ENCODE measurements around the gene RBFOX2.

Gene RBFOX2

DNA sequence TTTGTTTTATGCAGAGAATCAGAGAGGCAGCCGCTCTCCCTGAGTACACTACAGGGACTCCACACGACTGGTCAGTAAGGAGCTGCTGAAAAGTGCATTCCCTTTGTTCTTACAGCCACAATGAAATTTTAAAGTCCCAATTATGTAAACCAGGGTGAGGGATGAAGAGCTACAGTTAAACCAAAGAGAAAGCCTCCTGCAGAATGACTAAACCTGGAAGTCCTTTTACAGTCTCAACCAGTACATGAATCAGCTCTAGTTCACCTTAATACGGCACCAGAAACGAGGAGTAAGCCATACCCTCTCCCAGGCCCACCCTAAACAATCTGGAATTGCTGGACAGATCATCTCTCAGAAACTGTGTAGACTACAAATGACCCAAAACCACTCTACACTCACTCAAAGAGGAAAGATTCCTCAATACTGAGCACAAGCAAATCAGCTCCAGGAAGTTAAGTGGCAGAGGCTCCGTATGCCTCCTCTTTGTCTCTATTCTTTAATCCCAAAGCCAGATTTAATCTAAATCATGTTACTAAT is 113.1 kb downstream of the RBFOX2 start:
- TF ChIP-seq REST (IDR thresholded peaks at IDR 0.05; ENCODE audit: insufficient read depth in 1 of 2, low read depth in 2 of 2, low read length in 2 of 2) (peak in 1 of 2 experiments; percentile 53; a peak in 1 of 4 replicates), FOXP2 (optimal IDR thresholded peaks at IDR 0.05; ENCODE audit: borderline replicate concordance, extremely low read depth, extremely low read length, insufficient read depth) (no peak), TAF1 (IDR thresholded peaks at IDR 0.05; ENCODE audit: borderline replicate concordance, insufficient read depth, low read length) (no peak), SIN3A (IDR thresholded peaks at IDR 0.05; ENCODE audit: borderline replicate concordance, insufficient read depth, low read length) (no peak)

DNA sequence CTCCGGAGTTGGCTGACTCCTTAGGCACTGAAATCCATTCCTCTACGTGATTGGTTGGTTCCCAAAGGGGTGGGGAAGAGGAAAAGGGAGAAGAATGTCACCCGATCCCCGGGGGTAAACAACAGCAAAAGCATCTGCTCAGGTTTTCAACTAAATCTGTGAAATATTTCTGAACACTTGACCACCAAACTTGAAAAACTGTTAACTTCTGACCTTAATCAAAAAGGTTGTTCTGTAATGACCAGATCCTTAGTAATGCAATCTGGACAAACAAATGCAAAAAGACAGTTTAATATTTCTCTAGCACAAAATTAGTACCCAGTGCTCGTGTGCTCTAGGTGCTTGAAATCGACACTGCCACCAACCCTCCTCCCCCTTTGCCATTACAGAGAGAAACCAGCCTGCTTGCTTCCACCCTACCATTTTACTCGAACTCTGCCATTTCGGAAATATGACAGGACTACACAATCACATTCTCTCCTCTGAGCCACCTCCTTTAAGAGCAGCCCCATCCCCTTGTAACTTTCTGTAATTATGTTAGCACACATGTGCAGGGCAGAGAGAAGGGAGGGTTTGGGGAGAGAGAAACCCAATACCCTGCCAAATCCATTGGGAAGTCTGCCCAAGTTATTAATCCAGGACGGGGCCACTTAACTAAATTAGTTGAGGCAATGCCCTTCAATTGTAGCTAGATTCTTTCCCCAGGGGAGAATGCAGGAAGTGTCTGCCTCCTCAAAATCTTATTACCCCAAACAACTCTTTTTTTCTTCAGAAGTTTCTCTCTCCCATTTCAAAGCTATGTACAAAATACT is 113.8 kb downstream of the RBFOX2 start:
- TF ChIP-seq POLR2AphosphoS5 (IDR thresholded peaks at IDR 0.05; ENCODE audit: low read depth, low read length): no peak; the same call in 1 of the 2 replicates
- no peak for TF ChIP-seq TAF1 (IDR thresholded peaks at IDR 0.05; ENCODE audit: borderline replicate concordance, insufficient read depth, low read length)
- TF ChIP-seq FOXP2 (optimal IDR thresholded peaks at IDR 0.05; ENCODE audit: borderline replicate concordance, extremely low read depth, extremely low read length, insufficient read depth): peak; percentile 37
- TF ChIP-seq REST (IDR thresholded peaks at IDR 0.05; ENCODE audit: insufficient read depth in 1 of 2, low read depth in 2 of 2, low read length in 2 of 2): no peak
- no peak for TF ChIP-seq SIN3A (IDR thresholded peaks at IDR 0.05; ENCODE audit: borderline replicate concordance, insufficient read depth, low read length)

DNA sequence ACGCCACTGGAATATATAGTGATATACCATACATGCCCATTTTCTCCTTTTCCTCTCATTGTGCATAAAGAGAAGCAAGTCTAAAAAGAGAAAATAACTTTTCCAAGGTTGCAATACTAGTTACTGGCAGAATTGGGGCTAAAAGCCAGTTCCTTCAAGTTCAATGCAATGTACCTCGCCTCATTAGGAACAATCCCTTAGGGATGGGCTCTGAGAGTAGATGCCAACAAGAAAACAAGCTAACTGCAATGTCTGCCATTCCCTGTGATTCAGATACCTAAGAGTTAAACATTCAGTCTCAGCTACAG is 114.3 kb downstream of the RBFOX2 start:
- TF ChIP-seq POLR2AphosphoS5 (IDR thresholded peaks at IDR 0.05; ENCODE audit: low read depth, low read length) (no peak), FOXP2 (optimal IDR thresholded peaks at IDR 0.05; ENCODE audit: borderline replicate concordance, extremely low read depth, extremely low read length, insufficient read depth) (no peak), TAF1 (IDR thresholded peaks at IDR 0.05; ENCODE audit: borderline replicate concordance, insufficient read depth, low read length) (no peak), SIN3A (IDR thresholded peaks at IDR 0.05; ENCODE audit: borderline replicate concordance, insufficient read depth, low read length) (no peak), REST (IDR thresholded peaks at IDR 0.05; ENCODE audit: insufficient read depth in 1 of 2, low read depth in 2 of 2, low read length in 2 of 2) (no peak)

DNA sequence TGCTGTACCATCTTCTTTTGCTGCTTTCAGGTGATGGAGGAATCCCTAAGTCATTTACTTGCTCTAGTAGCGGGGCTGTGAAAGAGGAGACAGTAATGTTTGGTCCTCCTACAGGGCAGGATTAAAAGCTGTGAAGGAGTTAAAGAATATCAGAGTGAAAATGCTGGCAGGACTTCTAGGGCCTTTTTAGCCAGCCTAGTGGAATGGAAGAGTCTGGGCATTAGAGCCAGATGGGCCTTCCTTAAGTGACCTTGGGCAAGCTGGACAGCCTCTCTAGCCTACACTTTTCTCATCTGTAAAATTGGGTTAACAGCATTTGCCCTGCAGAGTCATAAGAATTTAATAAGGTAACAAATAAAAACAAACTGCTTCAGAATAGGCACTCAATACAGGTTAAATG is 114.7 kb downstream of the RBFOX2 start:
- TF ChIP-seq TAF1 (IDR thresholded peaks at IDR 0.05; ENCODE audit: borderline replicate concordance, insufficient read depth, low read length) (no peak), REST (IDR thresholded peaks at IDR 0.05; ENCODE audit: insufficient read depth in 1 of 2, low read depth in 2 of 2, low read length in 2 of 2) (no peak), FOXP2 (optimal IDR thresholded peaks at IDR 0.05; ENCODE audit: borderline replicate concordance, extremely low read depth, extremely low read length, insufficient read depth) (no peak), POLR2AphosphoS5 (IDR thresholded peaks at IDR 0.05; ENCODE audit: low read depth, low read length) (no peak), SIN3A (IDR thresholded peaks at IDR 0.05; ENCODE audit: borderline replicate concordance, insufficient read depth, low read length) (no peak)
